Renal cortex interstitium (tissue), 15 donors: Measurements from ENCODE around the gene MCIDAS. TPM values are rescaled to one million over a fixed set of nuclear protein-coding genes. Genes with fewer than 3 reads are reported as not detected.
A peak's percentile ranks its signal among the peaks of the same experiment; 100 is the strongest.

Experiments used
- DNase-seq, 11 donors: peaks; one replicate each; pipeline ENCODE4 v3.0.0-alpha.2; 2013; ENCODE audit warnings: low read depth in 9 of 11, low spot score in 4 of 11; ENCODE audit errors: extremely low read depth in 1 of 11
- long read RNA-seq, 16 experiments: transcript quantifications; one replicate each; lab custom pipeline, GENCODE V29; 2026
- polyA plus RNA-seq, 3 donors: library from polyadenylated mRNA; unstranded; fragments of 120-200 nt; gene quantifications; one replicate each; pipeline ENCODE4 v1.2.1, GENCODE V29; 2013; ENCODE audit not compliant: insufficient read length in 3 of 3

MCIDAS gene
- under 1 TPM; 0.56 to 0.79 (median 0.59) TPM for polyA plus RNA-seq
- long read RNA-seq, donor 1 = 0 reads
- long read RNA-seq, donor 2 = 0 reads
- long read RNA-seq, donor 3 = 0 reads
- long read RNA-seq, donor 4 = 0 reads
- long read RNA-seq, donor 5 = 0 reads
- long read RNA-seq, donor 6 = 0 reads
- long read RNA-seq, donor 7 = 0 reads
- long read RNA-seq, donor 8 = 0 reads
- long read RNA-seq, donor 9 = 0 reads
- long read RNA-seq, donor 10 = 0 reads
- long read RNA-seq, donor 11 = 0 reads
- long read RNA-seq, donor 12 = 0 reads
- long read RNA-seq, donor 13 = 0 reads
- long read RNA-seq, donor 14 = 0 reads
- long read RNA-seq, donor 15 = 0 reads
- long read RNA-seq, donor 16 = 0 reads

DNA sequence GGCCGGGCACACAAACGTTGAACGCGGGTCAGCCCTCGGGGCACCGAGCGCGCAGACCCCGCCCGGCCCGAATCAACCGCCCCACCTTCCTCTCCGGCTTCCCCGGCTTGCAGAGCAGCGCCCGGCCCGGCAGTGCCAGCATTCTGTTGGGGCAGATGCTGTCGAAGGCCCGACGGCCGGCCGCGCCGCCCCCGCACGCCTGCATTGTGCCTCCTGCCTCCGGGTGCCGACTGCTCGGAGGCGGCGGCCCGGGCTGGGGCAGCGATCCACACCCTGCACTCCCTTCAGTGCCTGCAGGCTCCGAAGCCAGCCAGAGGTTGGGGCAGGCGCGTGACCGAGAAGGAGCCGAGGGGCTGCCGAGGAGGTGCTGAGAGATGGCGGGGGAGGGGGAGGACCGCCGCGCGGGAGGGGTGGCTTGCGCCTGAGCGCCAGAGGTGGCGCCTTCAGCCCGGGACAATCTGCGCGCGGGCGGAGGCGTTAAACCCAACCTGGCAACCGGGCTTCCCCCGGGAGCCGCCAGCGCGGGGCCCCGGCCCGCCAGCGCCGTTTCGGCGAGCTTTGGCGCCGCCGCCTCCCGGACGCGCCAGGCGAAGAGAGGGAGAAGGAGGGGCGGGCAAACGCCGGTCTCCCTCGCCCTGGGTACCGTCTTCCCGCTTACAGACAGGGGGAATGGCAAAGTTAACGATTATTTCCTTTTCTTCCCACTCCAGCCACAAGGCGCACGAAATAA lies at the start of gene MCIDAS:
MCIDAS (minus strand) TSS at position 382 of the 730 bp plus-strand sequence; CDS start at position 205, 177 bp downstream.
- DNase-seq = peak in 2 of 11 donors; percentile 39 to 50

DNA sequence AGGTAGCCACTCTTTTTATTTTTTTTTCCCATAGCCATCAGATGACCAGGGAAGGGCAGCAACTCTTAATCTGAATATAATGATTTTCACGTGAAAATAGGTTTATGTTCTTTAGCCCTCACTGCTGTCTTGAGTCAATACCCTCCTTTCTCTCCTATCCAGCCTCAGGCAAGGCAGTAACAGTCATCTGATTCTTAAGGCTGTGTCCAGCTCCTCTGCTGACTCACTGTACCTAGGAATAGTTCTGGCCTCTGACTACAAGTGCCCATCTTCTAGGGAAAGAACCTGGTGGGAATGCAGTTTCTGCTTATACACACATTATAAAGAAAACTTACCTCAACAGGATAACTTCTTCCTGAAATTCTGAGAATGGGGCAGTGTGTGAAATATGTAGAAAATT lies 49.7 kb upstream of the MCIDAS start:
- DNase-seq = no peak

DNA sequence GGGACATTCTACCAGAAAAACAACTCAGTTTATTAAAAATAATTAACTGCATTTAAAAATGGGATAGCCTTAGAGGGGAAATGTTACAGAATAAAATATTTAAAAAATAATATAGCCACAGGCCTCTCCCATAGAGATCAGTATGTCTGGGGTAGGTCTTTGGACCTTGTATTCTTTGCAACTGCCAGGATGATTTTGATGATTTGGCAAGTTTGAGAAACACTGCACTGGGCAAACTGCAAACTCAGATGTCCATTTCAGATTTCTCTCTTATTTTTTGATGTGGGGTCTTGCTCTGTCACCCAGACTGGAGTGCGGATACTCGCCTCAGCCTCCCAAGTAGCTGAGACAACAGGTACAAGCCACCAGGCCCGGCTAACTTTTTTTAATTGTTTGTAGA lies 31.2 kb upstream of the MCIDAS start:
- DNase-seq = no peak

DNA sequence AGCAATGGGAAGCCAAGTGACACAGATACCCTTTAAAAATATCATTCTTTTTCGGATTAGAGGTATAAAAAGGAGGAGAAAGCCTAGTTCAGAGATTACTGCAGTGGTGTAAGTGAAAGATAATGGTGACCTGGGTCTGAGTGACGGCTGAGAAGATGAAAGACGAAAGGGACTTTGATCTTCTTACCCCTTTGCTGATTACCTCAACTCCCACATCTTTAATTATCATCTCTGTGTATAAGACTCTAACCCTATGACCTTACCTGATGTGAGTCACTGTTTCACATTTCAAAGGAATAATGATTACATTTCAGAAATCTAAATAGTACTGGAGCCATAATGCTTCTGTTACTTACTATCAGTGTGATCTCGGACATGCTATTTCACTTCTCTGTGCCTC lies 27.7 kb upstream of the MCIDAS start:
- DNase-seq = no peak

DNA sequence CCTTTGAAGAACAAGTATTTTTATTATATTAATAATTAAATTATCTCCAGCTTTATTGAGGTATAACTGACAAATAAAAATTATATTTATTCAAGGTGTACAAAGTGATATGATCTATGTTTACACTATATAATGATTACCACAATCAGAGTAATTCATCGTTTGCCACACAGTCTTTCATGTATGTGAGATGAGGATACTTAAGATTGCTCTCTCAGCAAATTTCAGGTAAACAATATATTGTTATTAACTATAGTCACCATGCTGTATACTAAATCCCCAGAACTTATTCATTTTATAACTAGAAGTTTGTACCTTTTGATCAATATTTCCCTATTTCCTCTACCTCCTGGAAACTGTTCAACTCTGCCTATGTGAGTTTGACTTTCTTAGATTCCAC lies 22.9 kb upstream of the MCIDAS start:
- DNase-seq = no peak

DNA sequence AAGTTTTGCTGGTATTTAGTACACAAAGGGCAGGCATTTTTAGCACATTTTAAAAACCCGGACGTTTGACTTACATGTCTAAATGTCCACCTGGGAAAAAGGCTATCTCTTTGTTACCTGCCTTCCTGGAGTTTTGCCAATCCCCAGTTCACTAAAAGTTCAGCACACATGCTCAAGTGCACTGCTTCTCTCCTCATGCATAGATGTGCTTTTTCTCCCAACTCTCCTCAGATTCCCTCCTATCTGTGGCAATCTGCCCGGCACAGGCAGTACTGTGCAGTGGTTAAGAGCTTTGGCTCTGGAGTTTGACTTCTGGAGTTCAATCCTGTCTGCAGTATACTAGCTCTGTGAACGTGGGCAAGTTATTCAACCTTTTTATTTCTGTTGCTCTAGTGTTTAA lies 14.6 kb upstream of the MCIDAS start:
- DNase-seq = peak in 1 of 11 donors; percentile 56

DNA sequence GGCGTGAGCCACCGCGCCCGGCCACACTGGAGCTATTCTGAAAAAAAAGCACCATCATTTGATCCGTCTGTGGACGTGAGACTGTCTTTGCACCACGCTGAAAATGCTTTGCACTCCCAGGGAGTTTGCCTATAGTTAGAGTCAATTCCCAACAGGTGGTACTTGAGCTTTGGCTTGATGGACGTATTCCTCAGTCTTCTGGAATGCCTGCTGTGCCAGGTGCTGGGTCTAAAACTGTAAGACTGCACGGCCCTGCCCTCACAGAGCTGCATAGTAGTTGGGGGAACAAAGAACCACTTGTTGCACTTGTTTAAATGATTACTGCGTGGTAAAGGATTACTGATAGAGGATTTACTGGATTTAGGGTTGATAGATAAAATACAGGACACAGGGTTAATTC lies 9.7 kb upstream of the MCIDAS start:
- no peak for DNase-seq

DNA sequence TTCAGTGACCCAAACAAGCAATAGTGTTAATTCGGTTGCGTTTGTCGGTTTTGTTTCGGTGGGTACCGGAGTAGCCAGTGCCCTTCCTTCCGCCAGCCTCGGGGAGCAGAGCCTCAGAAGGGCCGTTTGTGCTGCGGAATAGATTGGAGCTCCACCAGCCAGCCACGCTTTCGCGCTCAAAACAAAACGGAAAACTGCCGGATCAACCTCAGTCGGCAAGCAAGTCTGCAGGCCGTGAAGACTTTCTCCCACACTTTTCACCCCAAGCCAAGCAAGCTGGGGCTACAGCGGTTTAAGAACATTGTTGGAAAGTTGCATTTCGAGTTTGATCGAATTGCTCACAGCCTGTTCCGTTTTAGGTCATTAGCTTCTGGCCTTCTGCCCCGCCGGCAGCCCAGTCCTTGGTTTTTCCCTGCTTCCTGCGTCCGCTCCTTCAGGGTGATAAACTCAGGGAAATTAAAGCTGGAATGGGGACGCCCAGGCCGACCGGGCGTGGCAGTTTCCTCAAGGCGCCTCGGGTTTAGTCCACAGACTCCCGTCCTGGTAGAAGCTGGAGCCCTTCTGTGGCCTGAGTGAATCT lies 7.1 kb upstream of the MCIDAS start:
- DNase-seq = peak in 1 of 11 donors; percentile 32

DNA sequence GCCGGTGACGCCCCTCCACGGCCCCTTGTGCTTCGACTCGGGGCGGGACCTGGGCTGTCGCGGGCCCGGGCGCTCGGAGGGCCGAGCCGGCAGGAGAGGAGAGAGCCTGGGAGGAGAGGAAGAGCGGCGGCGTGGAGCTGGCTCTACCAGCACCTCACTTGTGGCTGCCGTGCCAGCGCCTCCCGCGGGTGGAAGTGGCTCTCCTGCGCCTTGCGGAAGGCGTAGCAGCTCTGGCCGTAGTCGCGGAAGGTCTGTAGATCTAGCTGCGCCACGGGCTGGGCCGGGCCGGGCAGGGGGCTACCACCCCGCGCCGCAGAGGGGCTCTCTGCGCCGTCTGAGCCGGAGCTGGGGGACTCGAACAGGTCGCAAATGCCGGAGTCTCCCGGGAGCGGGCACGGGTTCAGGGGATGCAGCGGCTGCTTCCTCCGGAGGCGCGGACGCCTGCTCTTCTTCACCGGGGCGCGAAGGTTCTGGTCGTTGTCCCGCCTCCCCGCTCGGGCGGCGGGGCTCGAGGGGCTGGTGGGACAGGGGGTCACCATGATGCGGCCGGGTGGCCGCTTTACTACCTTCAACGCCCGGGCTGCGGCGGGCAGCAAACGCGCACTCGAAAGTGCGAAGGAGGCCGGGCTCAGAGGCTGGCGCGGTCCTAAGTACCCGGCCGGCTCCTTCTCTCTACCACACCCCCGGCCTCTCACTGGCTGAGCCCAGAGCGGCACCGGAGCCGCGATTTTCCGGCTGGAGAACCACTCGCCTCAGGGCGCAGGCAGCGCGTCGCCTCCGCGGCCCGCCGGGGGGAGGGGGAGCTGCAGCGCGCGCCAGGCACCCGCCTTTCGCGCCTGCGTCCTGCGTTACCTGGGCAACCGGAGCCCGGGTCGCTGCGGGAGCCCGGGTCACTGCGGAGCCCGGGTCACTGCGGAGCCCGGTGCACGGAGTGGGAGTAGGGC lies 6.1 kb upstream of the MCIDAS start, which contains the start of gene CCNO:
CCNO (minus strand) TSS at position 624 of the 944 bp plus-strand sequence; CDS start at position 539, 85 bp downstream.
- peak in 3 of 11 donors; percentile 64 to 67 (median 65) for DNase-seq

DNA sequence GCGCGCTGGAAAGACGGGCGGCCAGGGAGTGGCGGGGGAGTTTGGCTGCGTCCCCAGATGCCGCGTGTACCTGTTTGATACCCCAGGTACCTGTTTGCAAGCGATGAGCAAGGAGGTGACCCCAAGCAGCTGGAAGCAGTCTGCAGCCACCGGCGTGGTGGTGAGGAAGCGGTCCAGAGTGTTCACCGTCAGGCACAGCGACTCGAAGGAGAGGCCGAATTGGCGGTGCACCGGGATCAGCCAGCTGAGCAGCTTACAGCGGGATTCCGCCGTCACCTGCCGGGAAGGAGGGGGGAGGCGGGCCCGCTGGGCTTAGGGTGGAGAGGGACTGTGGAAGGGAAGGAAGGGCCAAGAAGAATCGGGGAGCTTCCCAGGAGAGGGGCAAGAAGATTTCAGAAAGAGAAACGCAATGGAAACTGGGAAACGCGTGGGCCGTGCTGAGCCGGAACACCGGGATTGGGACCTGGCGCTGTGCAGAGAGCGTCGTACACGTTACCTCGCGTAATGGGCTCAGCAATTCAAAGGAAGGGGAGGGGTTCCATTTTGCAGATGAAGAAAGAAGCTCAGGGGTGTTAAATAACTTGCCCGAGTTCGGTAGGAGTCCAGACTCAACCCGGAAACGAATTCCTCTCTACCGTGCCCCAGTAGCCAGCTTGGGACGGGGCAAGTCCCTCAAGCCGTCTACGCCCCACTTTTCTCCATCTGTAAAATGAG lies 5.3 kb upstream of the MCIDAS start:
- no peak for DNase-seq

DNA sequence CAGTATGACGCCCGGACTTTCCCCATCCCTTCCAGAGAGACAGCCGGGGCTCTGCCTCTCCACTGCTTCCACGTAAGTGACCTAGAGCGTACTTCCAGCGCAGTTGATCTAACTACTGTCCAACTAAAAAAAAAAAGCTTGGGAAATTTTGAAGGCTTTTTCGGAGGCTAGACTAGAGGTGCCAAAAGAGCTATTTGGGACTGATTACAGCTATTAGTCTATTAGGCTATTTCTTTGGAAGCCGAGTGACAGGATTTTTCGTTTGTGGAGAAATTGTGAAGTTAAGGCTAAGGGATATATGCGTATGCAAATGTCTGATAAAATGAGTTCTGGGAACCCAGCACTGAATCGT lies 4.8 kb upstream of the MCIDAS start:
- no peak for DNase-seq

DNA sequence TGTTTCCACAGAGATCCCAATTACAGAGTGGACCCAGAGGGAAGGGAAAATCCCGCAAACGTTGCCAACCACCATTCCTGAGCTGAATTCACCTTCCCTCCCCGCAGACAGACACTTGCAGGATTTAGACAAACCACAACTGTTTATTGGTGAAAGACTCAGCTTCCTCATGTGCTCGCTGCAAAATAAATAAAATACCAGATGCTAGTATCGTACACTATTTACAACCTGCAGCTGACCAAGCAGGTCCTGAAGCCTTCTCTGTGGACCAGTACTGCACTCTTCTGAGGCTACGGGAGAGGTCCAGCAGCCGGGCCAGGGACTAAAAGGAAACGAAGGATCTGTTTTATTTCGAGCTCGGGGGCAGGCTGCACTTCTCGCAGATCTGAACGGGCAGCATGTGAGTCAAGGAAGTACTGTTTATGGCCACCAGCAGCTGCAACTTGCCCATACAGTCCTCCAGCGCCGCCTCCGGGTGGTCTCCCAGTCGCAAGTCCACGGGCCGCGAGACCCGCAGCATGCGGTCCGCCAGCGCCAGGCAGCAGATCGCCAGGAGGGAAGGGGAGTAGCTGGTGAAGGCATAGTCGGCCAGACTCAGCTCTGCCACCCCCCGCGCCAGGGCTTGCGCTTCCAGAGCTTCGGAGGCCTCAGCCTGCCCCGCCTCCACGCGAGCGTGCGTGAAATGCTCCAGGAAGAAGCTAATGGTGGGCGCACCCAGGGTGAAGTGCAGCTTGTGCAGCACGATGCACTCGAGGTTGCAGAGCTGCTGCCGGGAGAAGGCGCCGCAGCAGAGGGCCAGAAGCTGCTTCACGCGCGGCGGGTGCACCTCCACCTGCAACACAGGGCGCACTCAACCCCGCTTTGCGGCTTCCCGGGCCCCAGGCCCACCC lies 4.2 kb upstream of the MCIDAS start:
- peak in 1 of 11 donors; percentile 22 for DNase-seq

DNA sequence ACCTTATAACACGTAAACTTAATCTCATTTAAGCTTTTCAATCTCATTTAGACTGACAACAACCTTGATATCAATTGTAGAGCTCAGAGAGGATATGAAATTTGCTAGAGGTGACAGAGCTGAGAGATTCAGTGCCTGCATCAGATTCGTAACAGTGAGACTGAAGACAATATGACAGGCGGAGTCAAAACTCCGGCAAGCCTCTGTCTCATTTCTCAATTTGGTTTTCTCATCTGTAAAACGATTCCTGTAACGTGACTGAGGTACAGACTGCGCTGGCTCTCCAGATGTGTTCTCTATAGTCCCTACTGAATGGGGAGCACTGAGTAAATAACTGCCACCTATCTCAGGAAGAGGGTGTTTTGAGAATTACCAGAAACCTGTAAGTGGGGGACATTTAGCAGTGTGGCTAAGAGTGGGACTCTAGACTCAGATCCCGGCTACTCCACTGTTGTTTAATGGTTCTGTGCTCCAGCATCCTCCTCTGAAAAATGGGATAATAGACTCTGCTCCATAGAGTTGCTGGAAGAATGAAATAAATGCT lies 3.0 kb upstream of the MCIDAS start:
- DNase-seq = no peak

DNA sequence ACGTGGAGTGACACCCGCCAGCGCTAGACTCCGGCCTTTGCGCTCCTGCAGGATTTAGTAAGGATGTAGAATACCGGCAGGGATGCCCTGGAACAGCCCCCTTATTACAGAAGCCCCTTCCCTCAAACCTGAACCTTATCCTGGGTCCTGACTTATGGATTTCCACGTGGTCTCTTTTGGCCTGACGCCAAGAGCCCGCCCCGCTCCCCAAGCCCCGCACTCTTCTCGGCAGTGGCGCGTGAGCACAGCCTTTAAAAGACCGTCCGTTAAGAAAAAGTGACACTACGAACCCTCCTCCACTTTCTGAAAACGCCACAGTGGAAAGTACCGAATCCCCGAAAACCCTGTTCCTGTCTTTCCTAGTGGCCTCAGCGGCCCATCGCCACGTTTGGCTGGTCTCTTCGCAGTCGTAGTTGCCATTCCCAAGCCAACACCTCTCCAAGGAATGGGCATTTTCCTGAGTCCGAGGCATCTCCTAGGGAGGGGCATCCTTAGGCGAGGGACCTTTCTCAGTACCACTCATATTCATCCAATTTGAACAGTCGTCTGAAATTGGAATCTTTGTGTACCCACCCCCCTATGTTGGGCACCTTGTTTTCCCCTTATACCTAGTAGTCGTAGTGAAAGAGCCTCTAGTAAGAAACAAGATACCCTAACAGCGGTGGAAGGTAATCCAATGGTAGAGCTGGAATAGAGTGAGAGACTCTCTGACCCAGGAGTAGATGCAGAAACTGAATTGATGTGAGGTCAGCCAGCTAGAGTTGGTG lies 732 bp upstream of the MCIDAS start:
- no peak for DNase-seq

DNA sequence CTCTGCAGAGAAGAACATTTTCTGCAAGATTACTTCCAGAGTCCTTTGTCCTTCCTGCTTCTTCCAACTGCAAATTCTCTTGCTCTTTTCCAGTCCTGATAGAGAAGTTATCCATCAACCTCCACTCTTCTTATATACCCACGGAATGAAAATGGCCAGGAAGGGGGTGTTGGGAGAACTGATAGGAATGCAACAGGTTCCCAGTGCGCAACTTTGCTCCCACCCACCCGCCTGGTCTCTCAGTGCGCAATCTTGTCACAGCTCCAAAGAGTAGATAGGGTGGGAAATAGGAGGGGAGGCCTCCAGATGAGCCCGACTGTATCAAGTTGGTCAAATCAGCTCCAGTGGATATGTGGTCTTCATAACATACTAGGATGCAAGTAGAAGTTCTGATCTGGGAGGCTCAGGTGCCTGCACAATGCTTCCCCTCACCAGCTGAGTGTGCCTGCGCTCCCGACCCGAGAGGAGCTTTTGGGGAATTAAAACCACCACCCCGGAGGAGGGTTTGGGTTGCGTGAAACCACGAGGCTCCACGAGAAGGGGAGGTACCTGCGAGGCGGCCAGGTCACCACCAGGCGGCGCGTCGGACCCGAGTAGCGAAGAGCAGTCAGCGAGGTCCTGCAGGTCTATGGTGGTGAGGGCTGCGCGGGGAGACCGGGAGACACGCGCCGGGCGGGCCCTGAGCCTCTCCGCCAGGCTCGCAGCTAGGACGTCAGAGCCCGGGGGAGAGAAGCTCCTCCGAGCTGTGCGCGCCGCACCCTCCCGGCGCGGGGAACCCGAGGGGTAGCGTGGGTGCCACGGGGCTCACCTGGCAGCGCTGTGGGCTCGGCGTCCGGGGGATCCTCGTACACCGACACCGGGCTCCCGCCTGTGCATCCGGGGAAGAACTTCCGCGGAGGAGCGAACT lies 835 bp downstream of the MCIDAS start:
- peak in 2 of 11 donors; percentile 61 to 62 for DNase-seq
